Glutamatergic neuron (in vitro differentiated cells): ENCODE data around the gene SEC24C. TPM values are rescaled to one million over a fixed set of nuclear protein-coding genes. Genes with fewer than 3 reads are reported as not detected.

Source experiments
- DNase-seq: peaks from one replicate; pipeline ENCODE4 v3.0.0; 2022
- H3K27ac Mint-ChIP-seq: one replicate; pipeline ENCODE4 v1.8.0; 2020; ENCODE audit warnings: mild to moderate bottlenecking, mixed read lengths, inconsistent platforms; ENCODE audit not compliant: unreplicated experiment
- H3K27me3 Mint-ChIP-seq: one replicate; pipeline ENCODE4 v1.8.0; 2020; ENCODE audit warnings: mild to moderate bottlenecking, moderate library complexity, mixed read lengths, inconsistent platforms; ENCODE audit not compliant: unreplicated experiment
- H3K36me3 Mint-ChIP-seq: one replicate; pipeline ENCODE4 v1.8.0; 2020; ENCODE audit warnings: mild to moderate bottlenecking, mixed read lengths, inconsistent platforms; ENCODE audit not compliant: unreplicated experiment
- H3K4me1 Mint-ChIP-seq: one replicate; pipeline ENCODE4 v1.8.0; 2020; ENCODE audit warnings: mild to moderate bottlenecking, low read depth, mixed read lengths, inconsistent platforms; ENCODE audit not compliant: unreplicated experiment
- H3K4me3 Mint-ChIP-seq: one replicate; pipeline ENCODE4 v1.8.0; 2020; ENCODE audit warnings: mild to moderate bottlenecking, mixed read lengths, inconsistent platforms; ENCODE audit not compliant: unreplicated experiment
- H3K9me3 Mint-ChIP-seq: one replicate; pipeline ENCODE4 v1.8.0; 2020; ENCODE audit warnings: mild to moderate bottlenecking, moderate library complexity, mixed read lengths, inconsistent platforms; ENCODE audit not compliant: unreplicated experiment
- CTCF ChIP-seq: fragments of 200-600 bp; sonication (generic); IDR thresholded peaks from one replicate; pipeline ENCODE4 v1.5.0; 2021; ENCODE audit not compliant: partially characterized antibody, unreplicated experiment
- total RNA-seq: library from RNA; stranded (reverse); fragmentation: NEBNext Ultra II Directional; extraction: Animal tissue kit (Norgen Biotek cat#: 25700); gene quantifications from one replicate; pipeline ENCODE4 v1.2.1, GENCODE V29; 2021; ENCODE audit not compliant: unreplicated experiment

Gene SEC24C
- total RNA-seq, 1 donor from 2014 or later: 91.1 TPM

GRCh38 chr10:73744664-73744975 lies 448 bp downstream of the SEC24C start:
- H3K4me1 Mint-ChIP-seq: peaks cover 10% of the 10 kb centered on the region
- peak overlapping the region; percentile 100 for H3K27ac Mint-ChIP-seq
- H3K27me3 Mint-ChIP-seq: peaks cover 6% of the 10 kb centered on the region
- peak; percentile 67 for DNase-seq
- H3K36me3 Mint-ChIP-seq: peaks cover 3% of the 10 kb centered on the region
- H3K9me3 Mint-ChIP-seq: peaks cover 6% of the 10 kb centered on the region
- no peak for TF ChIP-seq CTCF
- H3K4me3 Mint-ChIP-seq: peak overlapping the region; percentile 95

GRCh38 chr10:73746721-73747120 lies 2.5 kb downstream of the SEC24C start:
- Mint-ChIP-seq H3K27me3 (peaks cover 6% of the 10 kb centered on the region), H3K9me3 (peaks cover 6% of the 10 kb centered on the region), H3K36me3 (peaks cover 3% of the 10 kb centered on the region), H3K27ac (no peak overlapping the region), H3K4me1 (peaks cover 10% of the 10 kb centered on the region), H3K4me3 (peak overlapping the region; percentile 30)
- no peak for TF ChIP-seq CTCF
- no peak for DNase-seq

- Mint-ChIP-seq H3K27ac (no peak overlapping the region), H3K4me1 (no peaks in the 10 kb centered on the region), H3K9me3 (no peaks in the 10 kb centered on the region), H3K27me3 (no peaks in the 10 kb centered on the region), H3K4me3 (no peak overlapping the region), H3K36me3 (peaks cover 3% of the 10 kb centered on the region)
- DNase-seq: no peak
- TF ChIP-seq CTCF: no peak
Observed at GRCh38 chr10:73750819-73751218, 6.6 kb downstream of the SEC24C start.

GRCh38 chr10:73756183-73756582 lies 12.0 kb downstream of the SEC24C start:
- H3K36me3 Mint-ChIP-seq: no peaks in the 10 kb centered on the region
- TF ChIP-seq CTCF: no peak
- H3K27me3 Mint-ChIP-seq: no peaks in the 10 kb centered on the region
- H3K4me1 Mint-ChIP-seq: peaks cover 7% of the 10 kb centered on the region
- no peak overlapping the region for H3K27ac Mint-ChIP-seq
- H3K9me3 Mint-ChIP-seq: no peaks in the 10 kb centered on the region
- H3K4me3 Mint-ChIP-seq: no peak overlapping the region
- DNase-seq: no peak

GRCh38 chr10:73758704-73759511 lies 14.7 kb downstream of the SEC24C start:
- peak overlapping the region; percentile 2 for H3K4me3 Mint-ChIP-seq
- TF ChIP-seq CTCF: no peak
- peak overlapping the region; percentile 22 for H3K27ac Mint-ChIP-seq
- no peaks in the 10 kb centered on the region for H3K9me3 Mint-ChIP-seq
- peaks cover 5% of the 10 kb centered on the region for H3K36me3 Mint-ChIP-seq
- no peaks in the 10 kb centered on the region for H3K27me3 Mint-ChIP-seq
- H3K4me1 Mint-ChIP-seq: peaks cover 7% of the 10 kb centered on the region
- DNase-seq: no peak
